Measurements from ENCODE around the gene TUBA3D. TPM values are rescaled to one million over a fixed set of nuclear protein-coding genes. Genes with fewer than 3 reads are reported as not detected.
"Not testable (repeated sequence)": the region's sequence is repeated elsewhere in the genome, so short reads cannot be mapped to it uniquely, and the experiment has no call there.

The TUBA3D gene
- total RNA-seq, 5 donors from 2014 or later (not counting 1 experiment from before 2014, with no cell fraction given) = not detected

- H3K4me3 Mint-ChIP-seq; H3K36me3 Mint-ChIP-seq; POLR2A ChIA-PET; H3K27ac ChIP-seq (ENCODE audit: low read length); H3K27ac Mint-ChIP-seq; H3K27me3 ChIP-seq (replicated peaks in 1 of 2; ENCODE audit: control insufficient read depth in 2 of 2, extremely low read depth in 1 of 2, insufficient read depth in 2 of 2, low read length in 1 of 2); CTCF ChIA-PET; DNase-seq; H3K36me3 ChIP-seq (ENCODE audit: control insufficient read depth in 2 of 2, extremely low read depth in 1 of 2, insufficient read depth in 1 of 2, low read length in 1 of 2); H3K4me3 ChIP-seq (ENCODE audit: control insufficient read depth in 1 of 2, extremely low read depth in 1 of 2, low read length in 1 of 2); H3K9me3 ChIP-seq; H3K9me3 Mint-ChIP-seq; ATAC-seq (replicated peaks in 1 of 4); H3K27me3 Mint-ChIP-seq: not testable (repeated sequence)
- peaks cover 0 to 23% of the 10 kb centered on the region in 2 experiments for H3K4me1 ChIP-seq (ENCODE audit: control insufficient read depth in 1 of 2, extremely low read depth in 1 of 2, insufficient read depth in 2 of 2, low read length in 2 of 2)
- 63% methylated on average over 2 of the region's 22 CpGs for WGBS (ENCODE audit: insufficient coverage)
- H3K4me1 Mint-ChIP-seq = peaks cover 6 to 16% (median 13%) of the 10 kb centered on the region in 3 donors
These were observed 54.9 kb downstream of the TUBA3D start for GRCh38 chr2:131530626-131531344.

- POLR2A ChIA-PET; H3K27me3 ChIP-seq (replicated peaks in 1 of 2; ENCODE audit: control insufficient read depth in 2 of 2, extremely low read depth in 1 of 2, insufficient read depth in 2 of 2, low read length in 1 of 2); H3K27ac Mint-ChIP-seq; H3K27ac ChIP-seq (ENCODE audit: low read length); H3K4me3 Mint-ChIP-seq; H3K27me3 Mint-ChIP-seq; H3K36me3 ChIP-seq (ENCODE audit: control insufficient read depth in 2 of 2, extremely low read depth in 1 of 2, insufficient read depth in 1 of 2, low read length in 1 of 2); ATAC-seq (replicated peaks in 1 of 4); H3K9me3 Mint-ChIP-seq; H3K4me3 ChIP-seq (ENCODE audit: control insufficient read depth in 1 of 2, extremely low read depth in 1 of 2, low read length in 1 of 2); H3K9me3 ChIP-seq; CTCF ChIA-PET; H3K36me3 Mint-ChIP-seq; DNase-seq: not testable (repeated sequence)
- WGBS (ENCODE audit: insufficient coverage) = no CpG with 5 or more reads among the region's 11 CpGs
- H3K4me1 ChIP-seq (ENCODE audit: control insufficient read depth in 1 of 2, extremely low read depth in 1 of 2, insufficient read depth in 2 of 2, low read length in 2 of 2) = peaks cover 0 to 23% of the 10 kb centered on the region in 2 experiments
- H3K4me1 Mint-ChIP-seq = peaks cover 6 to 16% (median 13%) of the 10 kb centered on the region in 3 donors
These were observed 55.7 kb downstream of the TUBA3D start for GRCh38 chr2:131531547-131532185.

Other genes with a start within 250 kb of the TUBA3D start
- gene RAB6D, start 112.0 kb upstream of the TUBA3D start, total RNA-seq = not detected
- 100 to 1,000 TPM in 2 of 5 donors, 10 to 100 TPM in 3; 70.1 to 215 (median 89.1) TPM for gene MZT2A, start 16.3 kb downstream of the TUBA3D start, total RNA-seq
- 1 to 10 TPM in 4 of 5 donors, under 1 TPM in 1; 0.90 to 4.0 (median 2.3) TPM for gene CCDC74A, start 51.8 kb downstream of the TUBA3D start, total RNA-seq